Transverse colon (tissue), 4 donors: ENCODE data around the gene RGS21.

Experiments used
- POLR2AphosphoS5 ChIP-seq, 3 donors: sonication (generic); formaldehyde crosslinking; IDR thresholded peaks; one replicate each; pipeline ENCODE4 v1.6.1; 2016; ENCODE audit warnings: antibody characterized with exemption in 3 of 3
- TF ChIP-seq, protein P1 (sequence below), 5 experiments: fragments of 200-600 bp in 3 of 5; fragments of 450-650 bp in 2 of 5; sonication (generic) in 3 of 5; IDR thresholded peaks; 1 replicate in 2 of 5; 2 replicates in 3 of 5; pipeline ENCODE4 v1.5.1; 2016 to 2017; ENCODE audit warnings: antibody characterized with exemption in 5 of 5, inconsistent platforms in 3 of 5, mild to moderate bottlenecking in 2 of 5, moderate library complexity in 1 of 5

DNA sequence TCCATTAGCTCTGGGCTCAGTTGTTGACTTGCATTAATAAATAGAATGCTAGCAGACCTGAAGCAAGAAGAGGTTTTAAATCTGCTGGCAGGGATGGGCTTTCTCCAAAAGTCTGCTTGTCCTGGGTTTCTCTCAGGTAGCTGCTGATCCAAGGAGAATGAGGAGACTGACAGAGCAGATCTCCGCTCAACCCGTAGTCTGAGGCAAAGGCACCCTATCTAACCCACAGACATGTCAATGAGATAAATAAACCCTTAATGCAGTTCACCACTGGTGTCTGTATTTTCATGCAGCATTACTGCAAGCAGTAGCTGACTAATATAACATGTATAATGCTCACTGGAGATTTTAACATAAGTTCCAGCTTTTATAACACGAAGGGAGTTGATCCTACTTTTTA lies 44.1 kb upstream of the RGS21 start:
- TF ChIP-seq, protein P1, sequence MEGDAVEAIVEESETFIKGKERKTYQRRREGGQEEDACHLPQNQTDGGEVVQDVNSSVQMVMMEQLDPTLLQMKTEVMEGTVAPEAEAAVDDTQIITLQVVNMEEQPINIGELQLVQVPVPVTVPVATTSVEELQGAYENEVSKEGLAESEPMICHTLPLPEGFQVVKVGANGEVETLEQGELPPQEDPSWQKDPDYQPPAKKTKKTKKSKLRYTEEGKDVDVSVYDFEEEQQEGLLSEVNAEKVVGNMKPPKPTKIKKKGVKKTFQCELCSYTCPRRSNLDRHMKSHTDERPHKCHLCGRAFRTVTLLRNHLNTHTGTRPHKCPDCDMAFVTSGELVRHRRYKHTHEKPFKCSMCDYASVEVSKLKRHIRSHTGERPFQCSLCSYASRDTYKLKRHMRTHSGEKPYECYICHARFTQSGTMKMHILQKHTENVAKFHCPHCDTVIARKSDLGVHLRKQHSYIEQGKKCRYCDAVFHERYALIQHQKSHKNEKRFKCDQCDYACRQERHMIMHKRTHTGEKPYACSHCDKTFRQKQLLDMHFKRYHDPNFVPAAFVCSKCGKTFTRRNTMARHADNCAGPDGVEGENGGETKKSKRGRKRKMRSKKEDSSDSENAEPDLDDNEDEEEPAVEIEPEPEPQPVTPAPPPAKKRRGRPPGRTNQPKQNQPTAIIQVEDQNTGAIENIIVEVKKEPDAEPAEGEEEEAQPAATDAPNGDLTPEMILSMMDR (IDR thresholded peaks at IDR 0.05): no peak
- no peak for TF ChIP-seq POLR2AphosphoS5 (IDR thresholded peaks at IDR 0.05)
